PC-9 (cell line): ENCODE measurements around the gene MISP3.
"Not testable (repeated sequence)": the region's sequence is repeated elsewhere in the genome, so short reads cannot be mapped to it uniquely, and the experiment has no call there.

Source experiments
- EZH2 ChIP-seq: fragments of 200-600 bp; sonication (generic); IDR thresholded peaks from 2 replicates; pipeline ENCODE4 v1.8.0; 2017; ENCODE audit warnings: antibody characterized with exemption, low read depth
- TF ChIP-seq, protein P1 (sequence below): fragments of 200-600 bp; sonication (generic); conservative IDR thresholded peaks from 2 replicates; pipeline ENCODE4 v1.6.1; 2017; ENCODE audit warnings: mixed run types, antibody characterized with exemption, mild to moderate bottlenecking, moderate library complexity

DNA sequence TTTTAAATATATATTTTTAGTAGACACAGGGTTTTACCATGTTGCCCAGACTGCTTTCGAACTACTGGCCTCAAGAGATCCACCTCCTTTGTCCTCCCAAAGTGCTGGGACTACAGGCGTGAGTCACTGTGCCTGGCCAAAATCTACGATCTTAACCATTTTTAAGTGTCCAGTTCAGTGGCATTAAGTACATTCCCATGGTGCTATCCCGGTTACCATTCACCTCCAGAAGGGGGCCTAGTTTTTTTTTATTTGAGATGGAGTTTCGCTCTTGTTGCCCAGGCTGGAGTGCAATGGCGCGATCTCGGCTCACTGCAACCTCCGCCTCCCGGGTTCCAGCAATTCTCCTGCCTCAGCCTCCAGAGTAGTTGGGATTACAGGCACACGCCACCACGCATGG lies 37.4 kb upstream of the MISP3 start:
- TF ChIP-seq, protein P1, sequence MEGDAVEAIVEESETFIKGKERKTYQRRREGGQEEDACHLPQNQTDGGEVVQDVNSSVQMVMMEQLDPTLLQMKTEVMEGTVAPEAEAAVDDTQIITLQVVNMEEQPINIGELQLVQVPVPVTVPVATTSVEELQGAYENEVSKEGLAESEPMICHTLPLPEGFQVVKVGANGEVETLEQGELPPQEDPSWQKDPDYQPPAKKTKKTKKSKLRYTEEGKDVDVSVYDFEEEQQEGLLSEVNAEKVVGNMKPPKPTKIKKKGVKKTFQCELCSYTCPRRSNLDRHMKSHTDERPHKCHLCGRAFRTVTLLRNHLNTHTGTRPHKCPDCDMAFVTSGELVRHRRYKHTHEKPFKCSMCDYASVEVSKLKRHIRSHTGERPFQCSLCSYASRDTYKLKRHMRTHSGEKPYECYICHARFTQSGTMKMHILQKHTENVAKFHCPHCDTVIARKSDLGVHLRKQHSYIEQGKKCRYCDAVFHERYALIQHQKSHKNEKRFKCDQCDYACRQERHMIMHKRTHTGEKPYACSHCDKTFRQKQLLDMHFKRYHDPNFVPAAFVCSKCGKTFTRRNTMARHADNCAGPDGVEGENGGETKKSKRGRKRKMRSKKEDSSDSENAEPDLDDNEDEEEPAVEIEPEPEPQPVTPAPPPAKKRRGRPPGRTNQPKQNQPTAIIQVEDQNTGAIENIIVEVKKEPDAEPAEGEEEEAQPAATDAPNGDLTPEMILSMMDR: not testable (repeated sequence)
- not testable (repeated sequence) for TF ChIP-seq EZH2
